Measurements from ENCODE around the gene ZNF236.

Gene ZNF236

DNA sequence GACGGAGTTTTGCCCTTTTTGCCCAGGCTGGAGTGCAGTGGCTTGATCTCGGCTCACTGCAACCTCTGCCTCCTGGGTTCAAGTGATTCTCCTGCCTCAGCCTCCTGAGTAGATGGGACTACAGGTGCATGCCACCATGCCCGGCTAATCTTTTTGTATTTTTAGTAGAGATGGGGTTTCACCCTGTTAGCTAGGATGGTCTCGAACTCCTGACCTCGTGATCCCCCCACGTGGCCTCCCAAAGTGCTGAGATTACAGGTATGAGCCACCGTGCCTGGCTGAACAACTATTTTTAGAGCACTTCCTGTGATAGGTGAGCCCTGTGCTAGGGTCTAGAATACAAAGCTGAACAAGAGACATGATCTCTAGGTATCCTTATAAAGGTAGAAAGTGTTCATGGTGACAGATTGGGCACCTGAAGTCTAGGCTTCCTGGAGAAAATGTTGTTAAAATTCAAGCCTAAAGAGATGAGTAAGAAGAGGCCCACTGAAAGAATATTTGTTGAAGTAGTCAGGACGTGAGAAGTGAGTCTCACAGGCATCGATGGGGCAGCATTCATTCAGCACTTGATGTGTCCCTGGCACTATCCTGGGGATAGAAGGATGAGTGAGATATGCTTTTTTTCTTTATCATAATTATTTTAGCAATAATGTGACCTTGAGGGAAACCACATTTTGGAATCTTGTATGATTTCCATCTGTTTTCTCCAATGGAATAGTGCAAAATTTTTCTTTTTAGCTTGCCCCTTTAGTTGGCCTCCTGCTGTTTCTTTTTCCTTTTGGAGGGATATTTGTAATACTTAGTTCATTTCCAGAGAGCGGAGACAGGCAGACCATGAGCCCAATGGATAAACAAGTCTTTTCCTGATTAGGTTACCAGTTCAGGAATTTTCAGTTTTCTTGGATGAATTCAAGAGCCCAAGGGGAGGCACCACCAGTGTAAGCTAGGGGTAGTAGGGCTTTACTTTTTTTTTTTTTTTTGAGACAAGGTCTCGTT, 5.1 kb downstream of the ZNF236 start:
- no peak overlapping the region for H3K27ac ChIP-seq
- H3K9me3 ChIP-seq, result no peaks in the 10 kb centered on the region
- TF ChIP-seq, protein P1, sequence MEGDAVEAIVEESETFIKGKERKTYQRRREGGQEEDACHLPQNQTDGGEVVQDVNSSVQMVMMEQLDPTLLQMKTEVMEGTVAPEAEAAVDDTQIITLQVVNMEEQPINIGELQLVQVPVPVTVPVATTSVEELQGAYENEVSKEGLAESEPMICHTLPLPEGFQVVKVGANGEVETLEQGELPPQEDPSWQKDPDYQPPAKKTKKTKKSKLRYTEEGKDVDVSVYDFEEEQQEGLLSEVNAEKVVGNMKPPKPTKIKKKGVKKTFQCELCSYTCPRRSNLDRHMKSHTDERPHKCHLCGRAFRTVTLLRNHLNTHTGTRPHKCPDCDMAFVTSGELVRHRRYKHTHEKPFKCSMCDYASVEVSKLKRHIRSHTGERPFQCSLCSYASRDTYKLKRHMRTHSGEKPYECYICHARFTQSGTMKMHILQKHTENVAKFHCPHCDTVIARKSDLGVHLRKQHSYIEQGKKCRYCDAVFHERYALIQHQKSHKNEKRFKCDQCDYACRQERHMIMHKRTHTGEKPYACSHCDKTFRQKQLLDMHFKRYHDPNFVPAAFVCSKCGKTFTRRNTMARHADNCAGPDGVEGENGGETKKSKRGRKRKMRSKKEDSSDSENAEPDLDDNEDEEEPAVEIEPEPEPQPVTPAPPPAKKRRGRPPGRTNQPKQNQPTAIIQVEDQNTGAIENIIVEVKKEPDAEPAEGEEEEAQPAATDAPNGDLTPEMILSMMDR (IDR thresholded peaks at IDR 0.05), result no peak
- H3K36me3 ChIP-seq, result no peaks in the 10 kb centered on the region
- H3K4me1 ChIP-seq (ENCODE audit: control insufficient read depth in 1 of 2, insufficient read depth in 1 of 2, low read depth in 1 of 2, low read length in 1 of 2), result peaks cover 9 to 12% of the 10 kb centered on the region in 2 experiments
- H3K27me3 ChIP-seq, result no peaks in the 10 kb centered on the region
- no peak overlapping the region for H3K4me3 ChIP-seq (ENCODE audit: low read depth in 1 of 2, low read length in 1 of 2)

DNA sequence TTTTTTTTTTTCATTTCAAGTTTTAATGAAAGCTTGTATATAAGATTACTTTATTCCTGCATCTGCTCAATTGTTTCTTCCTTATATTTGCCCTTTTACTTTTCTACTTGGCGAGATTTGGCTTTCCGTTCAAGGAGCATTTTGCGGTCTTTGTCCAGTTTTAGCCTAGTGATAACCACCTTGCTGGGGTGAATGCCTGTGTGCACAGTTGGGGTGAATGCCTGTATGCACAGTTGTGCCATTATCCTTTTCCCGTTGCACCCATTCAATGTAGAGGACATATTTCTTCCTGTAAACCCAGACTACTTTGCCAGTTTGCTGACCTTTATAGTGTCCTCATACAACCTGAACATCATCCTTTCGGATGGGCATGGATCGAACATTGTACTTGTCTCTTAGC, 12.0 kb downstream of the ZNF236 start:
- Histone ChIP-seq H3K27ac (no peak overlapping the region), H3K27me3 (no peaks in the 10 kb centered on the region), H3K36me3 (no peaks in the 10 kb centered on the region), H3K9me3 (no peaks in the 10 kb centered on the region), H3K4me1 (ENCODE audit: control insufficient read depth in 1 of 2, insufficient read depth in 1 of 2, low read depth in 1 of 2, low read length in 1 of 2) (no peaks in the 10 kb centered on the region), H3K4me3 (ENCODE audit: low read depth in 1 of 2, low read length in 1 of 2) (no peak overlapping the region)
- TF ChIP-seq, protein P1 (IDR thresholded peaks at IDR 0.05), result no peak

DNA sequence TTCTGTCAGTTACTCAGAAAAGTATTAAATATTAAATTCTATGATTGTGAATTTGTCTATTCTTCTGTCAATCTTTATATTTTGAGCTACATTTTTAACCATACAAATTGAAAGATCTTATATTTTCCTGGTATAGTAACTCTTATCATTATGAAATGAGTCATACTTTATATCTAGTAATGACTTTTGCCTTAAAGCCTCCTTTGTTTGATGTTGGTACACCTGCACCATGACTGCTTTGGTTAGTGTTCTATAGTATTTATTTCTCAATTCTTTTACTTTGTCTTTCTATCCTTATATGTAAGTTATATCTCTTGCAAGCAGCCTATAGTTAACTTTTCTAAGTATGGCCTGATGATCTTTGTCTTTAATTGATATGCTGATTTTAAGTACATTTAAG, 13.0 kb downstream of the ZNF236 start:
- TF ChIP-seq, protein P1 (IDR thresholded peaks at IDR 0.05), result no peak
- no peaks in the 10 kb centered on the region for H3K36me3 ChIP-seq
- H3K4me3 ChIP-seq (ENCODE audit: low read depth in 1 of 2, low read length in 1 of 2), result no peak overlapping the region

DNA sequence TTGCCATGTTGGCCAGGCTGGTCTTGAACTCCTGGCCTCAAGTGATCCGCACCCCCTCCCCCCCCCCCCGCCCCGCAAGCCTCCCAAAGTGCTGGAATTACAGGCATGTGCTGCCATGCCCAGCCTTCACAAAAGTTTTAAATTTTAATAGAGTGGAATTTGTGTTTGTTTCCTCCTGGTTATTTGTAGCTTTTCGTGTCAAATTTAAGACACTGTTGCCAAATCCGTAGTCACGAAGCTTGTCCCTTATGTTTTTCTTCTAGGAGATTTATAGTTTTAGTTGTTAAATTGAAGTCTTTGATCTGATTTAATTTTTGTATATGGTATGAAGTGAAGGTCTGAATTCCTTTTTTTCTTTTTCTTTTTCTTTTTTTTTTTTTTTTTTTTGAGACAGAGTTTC, 14.7 kb downstream of the ZNF236 start:
- H3K9me3 ChIP-seq, result no peaks in the 10 kb centered on the region
- H3K27me3 ChIP-seq, result no peaks in the 10 kb centered on the region
- no peaks in the 10 kb centered on the region for H3K4me1 ChIP-seq (ENCODE audit: control insufficient read depth in 1 of 2, insufficient read depth in 1 of 2, low read depth in 1 of 2, low read length in 1 of 2)
- no peak overlapping the region for H3K4me3 ChIP-seq (ENCODE audit: low read depth in 1 of 2, low read length in 1 of 2)
- no peaks in the 10 kb centered on the region for H3K36me3 ChIP-seq
- H3K27ac ChIP-seq, result no peak overlapping the region
- TF ChIP-seq, protein P1 (IDR thresholded peaks at IDR 0.05), result no peak

More for the DNA sequence above, 13.0 kb downstream of the ZNF236 start:
- no peaks in the 10 kb centered on the region for H3K27me3 ChIP-seq
- no peaks in the 10 kb centered on the region for H3K9me3 ChIP-seq
- no peak overlapping the region for H3K27ac ChIP-seq
- no peaks in the 10 kb centered on the region for H3K4me1 ChIP-seq (ENCODE audit: control insufficient read depth in 1 of 2, insufficient read depth in 1 of 2, low read depth in 1 of 2, low read length in 1 of 2)

DNA sequence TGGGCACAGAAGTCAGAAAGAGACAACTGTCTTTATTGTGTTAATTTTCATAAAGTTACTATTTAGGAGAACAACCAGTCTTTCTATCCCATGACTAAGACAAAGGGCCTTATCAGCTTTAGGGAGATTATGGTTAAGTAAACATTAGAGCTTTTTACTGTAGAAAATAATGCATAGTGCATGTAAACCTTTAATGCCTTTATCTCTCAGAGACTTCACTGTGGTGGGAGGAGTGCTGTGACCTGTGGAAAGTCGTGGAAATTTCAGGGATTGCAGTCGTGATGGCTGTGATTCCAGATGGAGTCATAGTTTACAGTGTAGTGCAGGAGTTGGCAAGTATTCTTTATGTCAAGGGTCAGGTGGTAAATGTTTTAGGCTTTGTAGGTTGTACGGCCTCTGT, 15.8 kb downstream of the ZNF236 start:
- TF ChIP-seq, protein P1 (IDR thresholded peaks at IDR 0.05), result no peak
- Histone ChIP-seq H3K4me3 (ENCODE audit: low read depth in 1 of 2, low read length in 1 of 2) (no peak overlapping the region), H3K9me3 (no peaks in the 10 kb centered on the region), H3K27me3 (no peaks in the 10 kb centered on the region), H3K36me3 (no peaks in the 10 kb centered on the region), H3K4me1 (ENCODE audit: control insufficient read depth in 1 of 2, insufficient read depth in 1 of 2, low read depth in 1 of 2, low read length in 1 of 2) (no peaks in the 10 kb centered on the region), H3K27ac (no peak overlapping the region)

Data from neutrophil (primary cell).